PC-3 (cell line): Measurements from ENCODE around the gene EPC1.
"Not testable (repeated sequence)": the region's sequence is repeated elsewhere in the genome, so short reads cannot be mapped to it uniquely, and the experiment has no call there.

Experiments used
- CTCF ChIP-seq: fragments of 300-600 bp; sonication (generic); conservative IDR thresholded peaks from 2 replicates; pipeline ENCODE4 v1.5.1; 2017; ENCODE audit warnings: antibody characterized with exemption, low read depth, mild to moderate bottlenecking, low read length
- EZH2 ChIP-seq: fragments of 300-600 bp; sonication (generic); IDR thresholded peaks from one replicate; pipeline ENCODE4 v1.6.1; 2017; ENCODE audit warnings: antibody characterized with exemption, mild to moderate bottlenecking, low read length; ENCODE audit not compliant: unreplicated experiment
- EZH2phosphoT487 ChIP-seq: fragments of 300-600 bp; sonication (generic); IDR thresholded peaks from 2 replicates; pipeline ENCODE4 v1.6.1; 2018; ENCODE audit warnings: mild to moderate bottlenecking, antibody characterized with exemption, low read length, borderline replicate concordance

DNA sequence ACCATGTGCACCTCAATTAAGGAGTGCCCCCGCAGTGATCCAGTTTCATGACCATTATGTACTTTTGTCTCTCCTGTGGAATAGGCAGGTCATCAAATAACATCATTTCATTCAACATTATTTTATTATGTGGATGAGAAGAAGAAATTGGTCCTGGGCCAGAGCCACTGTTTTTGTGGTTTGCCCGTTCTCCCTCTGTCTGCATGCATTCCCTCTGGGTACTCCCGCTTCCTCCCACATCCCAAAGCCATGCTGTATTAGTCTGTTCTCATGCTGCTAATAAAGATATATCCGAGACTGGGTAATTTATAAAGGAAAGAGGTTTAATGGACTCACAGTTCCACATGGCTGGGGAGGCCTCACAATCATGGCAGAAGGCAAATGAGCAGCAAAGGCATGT lies 124.6 kb downstream of the EPC1 start:
- TF ChIP-seq CTCF, EZH2phosphoT487, EZH2: not testable (repeated sequence)
